HepG2 (cell line): ENCODE results near the gene ZNF385B. TPM values are rescaled to one million over a fixed set of nuclear protein-coding genes. Genes with fewer than 3 reads are reported as not detected.

Experiments
- BCL6 ChIP-seq: IDR thresholded peaks from 2 replicates; pipeline ENCODE4 v1.6.1; 2016; ENCODE audit warnings: missing genetic modification reagents, missing compliant biosample characterization
- CEBPG ChIP-seq: IDR thresholded peaks from 2 replicates; pipeline ENCODE4 v1.6.1; 2016
- FLYWCH1 ChIP-seq: sonication (generic); formaldehyde crosslinking; IDR thresholded peaks from 2 replicates; pipeline ENCODE4 v1.8.1; 2023; ENCODE audit warnings: mild to moderate bottlenecking, missing genetic modification reagents
- FOXJ3 ChIP-seq: sonication (generic); formaldehyde crosslinking; IDR thresholded peaks from 2 replicates; pipeline ENCODE4 v1.4.0; 2020; ENCODE audit warnings: missing genetic modification reagents, mild to moderate bottlenecking, borderline replicate concordance
- HNF4G ChIP-seq, 2 experiments: sonication (generic) in 1 of 2; formaldehyde crosslinking in 1 of 2; IDR thresholded peaks; 2 replicates each; pipeline versions ENCODE4 v1.4.0 to v1.6.1; 2011 to 2020; ENCODE audit warnings: borderline replicate concordance in 2 of 2, low read depth in 2 of 2, mild to moderate bottlenecking in 2 of 2, low read length in 1 of 2, missing genetic modification reagents in 1 of 2, moderate library complexity in 1 of 2
- HNRNPUL1 ChIP-seq: fragments of 200-400 bp; formaldehyde crosslinking; IDR thresholded peaks from 2 replicates; pipeline ENCODE4 v1.6.1; 2017; ENCODE audit warnings: low read depth, mild to moderate bottlenecking, low read length, moderate library complexity
- LCORL ChIP-seq, 2 experiments: fragments of 450-650 bp in 1 of 2; sonication (generic) in 1 of 2; formaldehyde crosslinking in 1 of 2; IDR thresholded peaks; 2 replicates each; pipeline versions ENCODE4 v1.5.0 to v1.6.1; 2017 to 2020; ENCODE audit warnings: antibody characterized with exemption in 1 of 2, missing genetic modification reagents in 1 of 2
- MBD4 ChIP-seq: IDR thresholded peaks from 2 replicates; pipeline ENCODE4 v1.6.1; 2012; ENCODE audit warnings: low read length, inconsistent platforms, borderline replicate concordance
- MIXL1 ChIP-seq: IDR thresholded peaks from 2 replicates; pipeline ENCODE4 v1.6.1; 2016
- NCOR1 ChIP-seq: fragments of 200-600 bp; sonication (generic); IDR thresholded peaks from 2 replicates; pipeline ENCODE4 v1.7.0; 2017; ENCODE audit warnings: antibody characterized with exemption, low read length, borderline replicate concordance
- PAXIP1 ChIP-seq: sonication (generic); formaldehyde crosslinking; conservative IDR thresholded peaks from 2 replicates; pipeline ENCODE4 v1.4.0; 2020; ENCODE audit warnings: mild to moderate bottlenecking, missing genetic modification reagents, moderate library complexity
- RARA ChIP-seq: IDR thresholded peaks from 2 replicates; pipeline ENCODE4 v1.6.1; 2016; ENCODE audit warnings: missing genetic modification reagents, missing compliant biosample characterization
- RXRB ChIP-seq: IDR thresholded peaks from 2 replicates; pipeline ENCODE4 v1.6.1; 2016; ENCODE audit warnings: borderline replicate concordance, missing genetic modification reagents, missing compliant biosample characterization
- SAP130 ChIP-seq: IDR thresholded peaks from 2 replicates; pipeline ENCODE4 v1.6.1; 2016; ENCODE audit warnings: low read depth
- SIN3B ChIP-seq: fragments of 150-350 bp; IDR thresholded peaks from 2 replicates; pipeline ENCODE4 v1.6.1; 2014; ENCODE audit warnings: low read length
- SOX5 ChIP-seq: IDR thresholded peaks from 2 replicates; pipeline ENCODE4 v1.6.1; 2016; ENCODE audit warnings: borderline replicate concordance
- ZC3H13 ChIP-seq: sonication (generic); formaldehyde crosslinking; IDR thresholded peaks from 2 replicates; pipeline ENCODE4 v1.8.1; 2023; ENCODE audit warnings: mild to moderate bottlenecking, missing genetic modification reagents, moderate library complexity
- ZNF687 ChIP-seq: sonication (generic); formaldehyde crosslinking; IDR thresholded peaks from 2 replicates; pipeline ENCODE4 v1.5.1; 2020; ENCODE audit warnings: mild to moderate bottlenecking, missing genetic modification reagents, moderate library complexity
- polyA plus RNA-seq, 8 experiments: library from polyadenylated mRNA; depleted of rRNA in 3 of 8; stranded (reverse) in 7 of 8; unstranded in 1 of 8; fragments of >200 nt; fragmentation: Illumina TruSeq in 4 of 8; extraction: Trizol in 4 of 8; gene quantifications; 2 replicates each; pipeline versions ENCODE4 v1.2.1 to v1.2.3, GENCODE V29; 2011 to 2016; ENCODE audit warnings: low read depth in 4 of 8, missing spikeins in 1 of 8, mixed read lengths in 1 of 8; ENCODE audit not compliant: insufficient read depth in 1 of 8
- total RNA-seq, 5 experiments: library from RNA; depleted of rRNA; stranded (reverse); fragments of >200 nt; fragmentation: Illumina TruSeq; extraction: Trizol; gene quantifications; 2 replicates each; pipeline ENCODE4 v1.2.3, GENCODE V29; 2016; ENCODE audit warnings: low read depth in 1 of 5

Gene ZNF385B
- total and polyA plus RNA-seq, 2 of the 13 experiments (the other 11 are each of a cell fraction or from before 2014, with no cell fraction given), result 3.3 to 6.7 TPM

GRCh38 chr2:179579800-179580199, 281.6 kb downstream of the ZNF385B start (continued):
- TF ChIP-seq SOX5 (CRISPR knock-in tag) (peak; percentile 61; the same call in 1 of the 2 replicates), ZC3H13 (CRISPR knock-in tag) (no peak), NCOR1 (peak; percentile 76; the same call in 1 of the 2 replicates), FLYWCH1 (CRISPR knock-in tag) (no peak), RARA (CRISPR knock-in tag) (0 out of 2 replicates have a peak, but pooled peaks have one; percentile 17), LCORL (IDR thresholded peaks at IDR 0.05) (peak; percentile 27; the same call in 1 of the 2 replicates), LCORL (CRISPR knock-in tag; IDR thresholded peaks at IDR 0.05) (no peak; the same call in 1 of the 2 replicates), BCL6 (0 out of 2 replicates have a peak, but pooled peaks have one; percentile 26), FOXJ3 (CRISPR knock-in tag) (peak; percentile 55; the same call in 1 of the 2 replicates), PAXIP1 (CRISPR knock-in tag) (peak; percentile 34), RXRB (CRISPR knock-in tag) (0 out of 2 replicates have a peak, but pooled peaks have one; percentile 22), CEBPG (peak; percentile 91), MIXL1 (peak; percentile 33; the same call in 1 of the 2 replicates), ZNF687 (no peak), HNRNPUL1 (peak; percentile 84; the same call in 1 of the 2 replicates), SIN3B (no peak), SAP130 (peak; percentile 53), MBD4 (peak; percentile 51; the same call in 1 of the 2 replicates), HNF4G (IDR thresholded peaks at IDR 0.05; ENCODE audit: borderline replicate concordance, low read depth, low read length) (0 out of 2 replicates have a peak, but pooled peaks have one; percentile 7), HNF4G (CRISPR knock-in tag; IDR thresholded peaks at IDR 0.05; ENCODE audit: borderline replicate concordance, low read depth) (no peak)
